ENCODE measurements around the gene PNMA6F.

- TF ChIP-seq CTCF (IDR thresholded peaks at IDR 0.05) (no peak), EZH2 (IDR thresholded peaks at IDR 0.05) (no peak), EZH2phosphoT487 (IDR thresholded peaks at IDR 0.05) (no peak)
Observed at GRCh38 chrX:153334654-153335295, 13.2 kb upstream of the PNMA6F start.

All from neural progenitor cell (in vitro differentiated cells).